Measurements from ENCODE around the gene HTT-AS. TPM values are rescaled to one million over a fixed set of nuclear protein-coding genes. Genes with fewer than 3 reads are reported as not detected.

The HTT-AS gene
- total and polyA plus RNA-seq, 7 experiments from 2014 or later: not detected

- H3K9me3 ChIP-seq (ENCODE audit: control insufficient read depth in 2 of 3, low read length in 3 of 3): no peaks in the 10 kb centered on the region
- CTCF ChIA-PET: no interaction called here
- no peak overlapping the region for H3K27ac ChIP-seq (ENCODE audit: low read depth, low read length)
- DNase-seq (no peak), ATAC-seq (no peak)
- POLR2A ChIA-PET: interaction anchor here (0.6 kb wide), 1 partner anchor 335 kb away, joined by 3 read pairs; no protein-coding TSS in a partner anchor
- Mint-ChIP-seq H3K27ac (no peak overlapping the region), H3K9me3 (peaks cover 0 to 9% (median 0%) of the 10 kb centered on the region in 11 donors), H3K4me1 (peaks cover 0 to 5% (median 0%) of the 10 kb centered on the region in 7 donors), H3K27me3 (peaks cover 0 to 4% (median 0%) of the 10 kb centered on the region in 5 donors), H3K36me3 (peaks cover 0 to 17% (median 0%) of the 10 kb centered on the region in 5 donors), H3K4me3 (no peak overlapping the region)
- intact Hi-C loops (cut with micrococcal nuclease): no loop called here
- no peaks in the 10 kb centered on the region for H3K36me3 ChIP-seq (ENCODE audit: control insufficient read depth in 2 of 3, insufficient read depth in 3 of 3, low read length in 3 of 3)
- H3K27me3 ChIP-seq (ENCODE audit: control insufficient read depth in 2 of 2, insufficient read depth in 2 of 2, low read length in 2 of 2): no peaks in the 10 kb centered on the region
- H3K4me3 ChIP-seq (ENCODE audit: low read length): no peak overlapping the region
- no peaks in the 10 kb centered on the region for H3K4me1 ChIP-seq (ENCODE audit: control insufficient read depth in 2 of 2, insufficient read depth in 2 of 2, low read length in 2 of 2)
Measured at GRCh38 chr4:3066836-3067400, 7.4 kb downstream of the HTT-AS start.

DNA sequence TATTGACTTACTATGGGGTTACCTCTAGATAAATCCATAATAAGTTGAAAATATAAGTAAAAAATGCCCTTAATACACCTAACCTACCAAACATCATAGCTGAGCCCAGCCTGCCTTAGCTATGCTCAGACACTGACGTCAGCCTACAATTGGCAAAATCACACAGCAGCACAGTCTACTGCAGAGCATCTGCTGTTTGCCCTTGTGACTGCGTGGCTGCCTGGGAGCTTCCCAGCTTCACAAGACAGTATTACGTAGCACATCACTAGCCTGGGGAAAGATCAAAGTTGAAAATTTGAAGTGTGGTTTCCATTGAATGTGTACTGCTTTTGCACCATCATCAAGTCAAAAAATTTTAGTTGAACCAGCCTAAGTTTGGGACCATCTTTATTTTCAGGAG lies 8.8 kb downstream of the HTT-AS start:
- POLR2A ChIA-PET: no interaction called here
- H3K9me3 ChIP-seq (ENCODE audit: control insufficient read depth in 2 of 3, low read length in 3 of 3): no peaks in the 10 kb centered on the region

GRCh38 chr4:3062471-3062870 lies 11.9 kb downstream of the HTT-AS start:
- H3K4me3 Mint-ChIP-seq: no peak overlapping the region
- H3K27ac ChIP-seq (ENCODE audit: low read depth, low read length): no peak overlapping the region
- no peaks in the 10 kb centered on the region for H3K36me3 ChIP-seq (ENCODE audit: control insufficient read depth in 2 of 3, insufficient read depth in 3 of 3, low read length in 3 of 3)
- intact Hi-C loops (cut with micrococcal nuclease): no loop called here
- CTCF ChIA-PET: no interaction called here
- H3K4me1 ChIP-seq (ENCODE audit: control insufficient read depth in 2 of 2, insufficient read depth in 2 of 2, low read length in 2 of 2): no peaks in the 10 kb centered on the region
- no peaks in the 10 kb centered on the region for H3K9me3 ChIP-seq (ENCODE audit: control insufficient read depth in 2 of 3, low read length in 3 of 3)
- POLR2A ChIA-PET: no interaction called here
- peaks cover 0 to 9% (median 0%) of the 10 kb centered on the region in 11 donors for H3K9me3 Mint-ChIP-seq
- H3K4me3 ChIP-seq (ENCODE audit: low read length): no peak overlapping the region
- H3K36me3 Mint-ChIP-seq: peaks cover 0 to 21% (median 0%) of the 10 kb centered on the region in 5 donors
- H3K27ac Mint-ChIP-seq: no peak overlapping the region
- DNase-seq: no peak
- H3K27me3 Mint-ChIP-seq: peaks cover 0 to 12% (median 0%) of the 10 kb centered on the region in 5 donors
- no peak for ATAC-seq
- no peaks in the 10 kb centered on the region for H3K27me3 ChIP-seq (ENCODE audit: control insufficient read depth in 2 of 2, insufficient read depth in 2 of 2, low read length in 2 of 2)
- H3K4me1 Mint-ChIP-seq: peaks cover 0 to 7% (median 0%) of the 10 kb centered on the region in 7 donors

More for the DNA sequence above, 8.8 kb downstream of the HTT-AS start:
- peaks cover 0 to 5% (median 0%) of the 10 kb centered on the region in 7 donors for H3K4me1 Mint-ChIP-seq
- intact Hi-C loops (cut with micrococcal nuclease): no loop called here
- no peak for ATAC-seq
- Histone ChIP-seq H3K4me1 (ENCODE audit: control insufficient read depth in 2 of 2, insufficient read depth in 2 of 2, low read length in 2 of 2) (no peaks in the 10 kb centered on the region), H3K36me3 (ENCODE audit: control insufficient read depth in 2 of 3, insufficient read depth in 3 of 3, low read length in 3 of 3) (no peaks in the 10 kb centered on the region), H3K27me3 (ENCODE audit: control insufficient read depth in 2 of 2, insufficient read depth in 2 of 2, low read length in 2 of 2) (no peaks in the 10 kb centered on the region), H3K27ac (ENCODE audit: low read depth, low read length) (no peak overlapping the region), H3K4me3 (ENCODE audit: low read length) (no peak overlapping the region)
- peaks cover 0 to 7% (median 0%) of the 10 kb centered on the region in 5 donors for H3K27me3 Mint-ChIP-seq
- no peak overlapping the region for H3K4me3 Mint-ChIP-seq
- DNase-seq: peak in 1 of 9 donors; percentile 4
- peaks cover 0 to 21% (median 0%) of the 10 kb centered on the region in 5 donors for H3K36me3 Mint-ChIP-seq
- CTCF ChIA-PET: interaction anchor here (0.8 kb wide), 1 partner anchor 34 kb away, joined by 4 read pairs; no protein-coding TSS in a partner anchor
- no peak overlapping the region for H3K27ac Mint-ChIP-seq
- H3K9me3 Mint-ChIP-seq: peaks cover 0 to 9% (median 0%) of the 10 kb centered on the region in 11 donors

- Mint-ChIP-seq H3K9me3 (peaks cover 0 to 15% (median 7%) of the 10 kb centered on the region in 11 donors), H3K27ac (no peak overlapping the region), H3K4me3 (no peak overlapping the region), H3K4me1 (peaks cover 0 to 7% (median 0%) of the 10 kb centered on the region in 7 donors), H3K27me3 (peaks cover 0 to 10% (median 0%) of the 10 kb centered on the region in 5 donors), H3K36me3 (peaks cover 0 to 23% (median 2%) of the 10 kb centered on the region in 5 donors)
- ChIA-PET POLR2A (no interaction called here), CTCF (no interaction called here)
- H3K36me3 ChIP-seq (ENCODE audit: control insufficient read depth in 2 of 3, insufficient read depth in 3 of 3, low read length in 3 of 3): no peaks in the 10 kb centered on the region
- H3K4me1 ChIP-seq (ENCODE audit: control insufficient read depth in 2 of 2, insufficient read depth in 2 of 2, low read length in 2 of 2): no peaks in the 10 kb centered on the region
- ATAC-seq (no peak), DNase-seq (no peak)
- H3K27me3 ChIP-seq (ENCODE audit: control insufficient read depth in 2 of 2, insufficient read depth in 2 of 2, low read length in 2 of 2): no peaks in the 10 kb centered on the region
- intact Hi-C loops (cut with micrococcal nuclease): no loop called here
- H3K9me3 ChIP-seq (ENCODE audit: control insufficient read depth in 2 of 3, low read length in 3 of 3): peaks cover 0 to 4% (median 0%) of the 10 kb centered on the region in 3 experiments
- no peak overlapping the region for H3K4me3 ChIP-seq (ENCODE audit: low read length)
- H3K27ac ChIP-seq (ENCODE audit: low read depth, low read length): no peak overlapping the region
Measured at GRCh38 chr4:3060946-3061345, 13.4 kb downstream of the HTT-AS start.

DNA sequence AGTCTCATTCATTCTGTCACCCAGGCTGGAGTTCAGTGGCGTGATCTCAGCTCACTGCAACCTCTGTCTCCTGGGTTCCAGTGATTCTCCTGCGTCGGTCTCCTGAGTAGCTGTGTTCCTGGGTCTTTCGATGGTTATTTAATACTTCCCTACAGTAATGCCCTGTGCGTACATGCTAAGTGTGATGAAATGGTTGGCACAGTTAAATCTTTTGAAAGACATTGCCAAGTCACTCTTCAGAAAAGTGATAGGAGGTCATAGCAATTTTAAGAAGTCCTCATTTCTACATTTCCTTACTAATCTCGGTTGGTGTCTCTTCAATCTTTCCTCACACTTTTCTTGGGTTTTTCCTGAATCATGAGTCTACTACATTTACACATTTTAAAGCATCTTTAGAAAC lies 14.4 kb downstream of the HTT-AS start:
- intact Hi-C loops (cut with micrococcal nuclease): no loop called here
- H3K36me3 ChIP-seq (ENCODE audit: control insufficient read depth in 2 of 3, insufficient read depth in 3 of 3, low read length in 3 of 3): no peaks in the 10 kb centered on the region
- Mint-ChIP-seq H3K27ac (no peak overlapping the region), H3K4me1 (peaks cover 0 to 7% (median 0%) of the 10 kb centered on the region in 7 donors), H3K36me3 (peaks cover 0 to 24% (median 7%) of the 10 kb centered on the region in 5 donors), H3K9me3 (peaks cover 0 to 17% (median 8%) of the 10 kb centered on the region in 11 donors), H3K27me3 (peaks cover 0 to 8% (median 0%) of the 10 kb centered on the region in 5 donors), H3K4me3 (no peak overlapping the region)
- H3K27me3 ChIP-seq (ENCODE audit: control insufficient read depth in 2 of 2, insufficient read depth in 2 of 2, low read length in 2 of 2): no peaks in the 10 kb centered on the region
- H3K9me3 ChIP-seq (ENCODE audit: control insufficient read depth in 2 of 3, low read length in 3 of 3): peaks cover 0 to 6% (median 0%) of the 10 kb centered on the region in 3 experiments
- no peak for DNase-seq
- CTCF ChIA-PET: no interaction called here
- no peak overlapping the region for H3K4me3 ChIP-seq (ENCODE audit: low read length)
- no peaks in the 10 kb centered on the region for H3K4me1 ChIP-seq (ENCODE audit: control insufficient read depth in 2 of 2, insufficient read depth in 2 of 2, low read length in 2 of 2)
- POLR2A ChIA-PET: no interaction called here
- no peak overlapping the region for H3K27ac ChIP-seq (ENCODE audit: low read depth, low read length)
- peak; percentile 69 for ATAC-seq

- ChIA-PET CTCF (no interaction called here), POLR2A (no interaction called here)
- no peak overlapping the region for H3K4me3 Mint-ChIP-seq
- peaks cover 0 to 6% (median 0%) of the 10 kb centered on the region in 3 experiments for H3K9me3 ChIP-seq (ENCODE audit: control insufficient read depth in 2 of 3, low read length in 3 of 3)
- no peak overlapping the region for H3K27ac Mint-ChIP-seq
- no peaks in the 10 kb centered on the region for H3K36me3 ChIP-seq (ENCODE audit: control insufficient read depth in 2 of 3, insufficient read depth in 3 of 3, low read length in 3 of 3)
- no peak overlapping the region for H3K27ac ChIP-seq (ENCODE audit: low read depth, low read length)
- peaks cover 0 to 23% (median 12%) of the 10 kb centered on the region in 11 donors for H3K9me3 Mint-ChIP-seq
- intact Hi-C loops (cut with micrococcal nuclease): no loop called here
- no peaks in the 10 kb centered on the region for H3K4me1 ChIP-seq (ENCODE audit: control insufficient read depth in 2 of 2, insufficient read depth in 2 of 2, low read length in 2 of 2)
- H3K4me1 Mint-ChIP-seq: peaks cover 0 to 4% (median 0%) of the 10 kb centered on the region in 7 donors
- no peak overlapping the region for H3K4me3 ChIP-seq (ENCODE audit: low read length)
- no peak for ATAC-seq
- H3K27me3 ChIP-seq (ENCODE audit: control insufficient read depth in 2 of 2, insufficient read depth in 2 of 2, low read length in 2 of 2): no peaks in the 10 kb centered on the region
- peaks cover 0 to 20% (median 11%) of the 10 kb centered on the region in 5 donors for H3K36me3 Mint-ChIP-seq
- DNase-seq: no peak
- H3K27me3 Mint-ChIP-seq: peaks cover 0 to 11% (median 0%) of the 10 kb centered on the region in 5 donors
Measured at GRCh38 chr4:3054169-3054759, 20.1 kb downstream of the HTT-AS start.
